Tibial nerve (tissue), 4 donors: ENCODE data around the gene SYN1.

Source experiments
- EP300 ChIP-seq, 2 donors: sonication (generic); formaldehyde crosslinking; IDR thresholded peaks; one replicate each; pipeline ENCODE4 v1.6.1; 2017; ENCODE audit warnings: antibody characterized with exemption in 2 of 2, mild to moderate bottlenecking in 1 of 2
- POLR2A ChIP-seq, 2 donors: fragments of 450-650 bp; IDR thresholded peaks; one replicate each; pipeline ENCODE4 v1.6.1; 2017; ENCODE audit warnings: antibody characterized with exemption in 2 of 2, mild to moderate bottlenecking in 2 of 2, moderate library complexity in 2 of 2
- TF ChIP-seq, protein P1 (sequence below), 5 experiments: fragments of 200-600 bp in 3 of 5; fragments of 450-650 bp in 2 of 5; sonication (generic) in 3 of 5; IDR thresholded peaks; one replicate each; pipeline ENCODE4 v1.5.1; 2016 to 2019; ENCODE audit warnings: antibody characterized with exemption in 5 of 5, mild to moderate bottlenecking in 3 of 5, moderate library complexity in 2 of 5

- TF ChIP-seq POLR2A (IDR thresholded peaks at IDR 0.05) (no peak), EP300 (IDR thresholded peaks at IDR 0.05) (no peak)
- TF ChIP-seq, protein P1, sequence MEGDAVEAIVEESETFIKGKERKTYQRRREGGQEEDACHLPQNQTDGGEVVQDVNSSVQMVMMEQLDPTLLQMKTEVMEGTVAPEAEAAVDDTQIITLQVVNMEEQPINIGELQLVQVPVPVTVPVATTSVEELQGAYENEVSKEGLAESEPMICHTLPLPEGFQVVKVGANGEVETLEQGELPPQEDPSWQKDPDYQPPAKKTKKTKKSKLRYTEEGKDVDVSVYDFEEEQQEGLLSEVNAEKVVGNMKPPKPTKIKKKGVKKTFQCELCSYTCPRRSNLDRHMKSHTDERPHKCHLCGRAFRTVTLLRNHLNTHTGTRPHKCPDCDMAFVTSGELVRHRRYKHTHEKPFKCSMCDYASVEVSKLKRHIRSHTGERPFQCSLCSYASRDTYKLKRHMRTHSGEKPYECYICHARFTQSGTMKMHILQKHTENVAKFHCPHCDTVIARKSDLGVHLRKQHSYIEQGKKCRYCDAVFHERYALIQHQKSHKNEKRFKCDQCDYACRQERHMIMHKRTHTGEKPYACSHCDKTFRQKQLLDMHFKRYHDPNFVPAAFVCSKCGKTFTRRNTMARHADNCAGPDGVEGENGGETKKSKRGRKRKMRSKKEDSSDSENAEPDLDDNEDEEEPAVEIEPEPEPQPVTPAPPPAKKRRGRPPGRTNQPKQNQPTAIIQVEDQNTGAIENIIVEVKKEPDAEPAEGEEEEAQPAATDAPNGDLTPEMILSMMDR (IDR thresholded peaks at IDR 0.05): no peak
Observed at GRCh38 chrX:47587906-47588735, 31.5 kb downstream of the SYN1 start.
